ENCODE measurements around the gene MSANTD7.
A peak's percentile ranks its signal among the peaks of the same experiment; 100 is the strongest.
"Not testable (repeated sequence)": the region's sequence is repeated elsewhere in the genome, so short reads cannot be mapped to it uniquely, and the experiment has no call there.

MSANTD7 gene, protein sequence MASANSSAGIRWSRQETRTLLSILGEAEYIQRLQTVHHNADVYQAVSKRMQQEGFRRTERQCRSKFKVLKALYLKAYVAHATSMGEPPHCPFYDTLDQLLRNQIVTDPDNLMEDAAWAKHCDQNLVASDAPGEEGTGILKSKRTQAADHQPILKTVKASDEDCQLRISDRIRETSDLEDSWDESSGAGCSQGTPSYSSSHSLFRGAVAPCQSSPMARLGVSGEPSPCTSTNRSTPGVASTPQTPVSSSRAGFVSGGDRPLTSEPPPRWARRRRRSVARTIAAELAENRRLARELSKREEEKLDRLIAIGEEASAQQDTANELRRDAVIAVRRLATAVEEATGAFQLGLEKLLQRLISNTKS

DNA sequence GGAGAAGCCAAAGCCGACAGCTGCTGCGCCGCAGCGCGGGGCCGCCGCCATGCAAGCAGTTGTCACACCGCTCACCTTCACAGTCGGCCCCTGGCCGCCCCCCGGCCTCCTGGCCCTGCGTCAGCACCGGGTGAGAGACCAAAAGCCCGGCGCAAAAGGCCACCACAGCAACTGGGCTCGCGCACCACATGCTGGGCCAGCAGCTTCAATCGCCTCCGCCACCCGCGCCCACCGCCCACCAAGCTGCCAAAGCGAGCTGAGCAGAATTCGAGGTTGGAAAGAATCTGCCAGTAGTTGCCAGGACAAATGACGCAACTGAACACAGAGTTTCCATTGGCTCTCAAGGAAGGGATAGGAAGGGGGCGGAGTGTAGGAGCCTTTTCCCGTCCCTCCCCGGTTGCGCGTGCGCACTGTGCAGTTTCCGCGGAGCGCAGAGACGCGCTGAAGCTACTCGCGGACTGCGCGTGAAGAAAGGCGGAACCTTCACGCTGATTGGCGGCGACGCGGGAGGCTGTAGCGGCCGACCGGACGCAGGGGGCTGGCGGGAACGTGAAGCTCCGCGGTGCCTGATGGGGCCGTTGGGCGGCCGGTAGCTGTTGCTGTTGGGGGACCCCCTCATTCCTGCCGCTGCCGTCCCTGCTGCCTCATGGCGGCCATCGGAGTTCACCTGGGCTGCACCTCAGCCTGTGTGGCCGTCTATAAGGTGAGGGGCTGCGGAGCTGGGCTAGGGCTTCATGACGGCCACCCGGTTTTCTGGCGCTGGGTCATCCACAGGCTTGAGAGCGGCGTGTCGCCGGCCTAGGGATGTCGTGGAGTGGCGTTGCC, at the start of gene MSANTD7, which contains the start of the genes CDNF and HSPA14:
TSS of gene MSANTD7 (plus strand) at position 550 of the 825 bp plus-strand sequence. CDS start 3,979 bp downstream, outside the sequence.
TSS of gene CDNF (minus strand) at position 281 of the 825 bp plus-strand sequence. CDS start at position 190, 91 bp downstream.
TSS of gene HSPA14 (plus strand) at position 550 of the 825 bp plus-strand sequence. CDS start at position 647, 97 bp downstream.
- peak; percentile 97 to 99 (median 98) for DNase-seq (ENCODE audit: low read depth in 3 of 3)

DNA sequence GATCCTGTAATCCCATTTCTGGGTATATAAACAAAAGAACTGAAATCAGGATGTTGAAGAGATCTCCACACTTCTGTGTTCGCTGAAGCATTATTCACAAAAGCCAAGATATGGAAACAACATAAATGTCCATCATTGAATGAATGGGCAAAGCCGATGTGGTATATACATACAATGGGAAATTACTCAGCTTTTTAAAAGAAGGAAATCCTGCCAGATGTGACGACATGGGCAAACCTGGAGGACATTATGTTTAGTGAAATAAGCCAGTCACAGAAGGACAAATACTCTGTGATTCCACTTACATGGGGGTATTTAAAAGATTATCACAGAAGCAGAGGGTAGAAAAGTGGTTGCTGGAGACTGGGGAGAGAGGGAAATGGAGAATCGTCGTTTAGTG, 39.5 kb upstream of the MSANTD7 start:
- no peak for DNase-seq (ENCODE audit: low read depth in 3 of 3)

DNA sequence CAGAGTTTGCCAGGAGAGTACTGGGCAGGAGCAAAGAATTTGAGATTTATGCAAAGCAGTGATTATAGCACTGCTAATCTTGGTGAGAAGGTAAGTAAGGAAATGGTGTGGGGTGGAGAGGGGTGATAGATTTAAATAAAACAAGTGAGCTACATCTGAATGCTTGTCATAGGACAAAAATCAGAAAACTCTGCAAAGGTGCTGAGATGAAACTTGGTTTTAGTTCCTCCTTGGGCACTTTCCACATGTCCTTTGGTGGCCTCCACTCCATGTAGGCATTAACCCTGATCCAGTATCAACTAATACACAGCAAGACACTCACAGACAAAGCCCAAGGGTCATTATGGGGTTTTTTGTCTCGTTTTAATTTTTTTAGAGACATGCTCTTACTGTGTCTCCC, 37.7 kb upstream of the MSANTD7 start:
- DNase-seq (ENCODE audit: low read depth in 3 of 3): no peak

DNA sequence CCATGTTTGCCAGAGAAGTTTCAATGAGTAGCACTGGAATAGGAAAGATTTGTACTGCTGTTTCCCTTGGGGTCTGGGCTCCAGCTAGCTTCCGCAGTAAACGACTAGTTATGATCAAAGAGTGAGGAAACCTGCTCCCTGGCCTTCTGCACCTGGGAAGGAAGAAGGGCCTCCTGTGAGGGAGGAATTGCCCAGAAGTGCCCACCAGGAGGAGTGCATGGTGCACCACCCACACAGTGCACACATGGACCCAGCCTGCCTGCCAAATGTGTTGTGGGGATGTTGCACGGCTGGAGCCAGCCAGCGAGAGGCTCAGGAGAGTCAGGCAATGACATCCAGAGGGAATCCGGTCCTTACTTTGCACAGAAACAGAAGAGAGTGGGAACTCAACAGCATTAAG, 36.4 kb upstream of the MSANTD7 start:
- no peak for DNase-seq (ENCODE audit: low read depth in 3 of 3)

DNA sequence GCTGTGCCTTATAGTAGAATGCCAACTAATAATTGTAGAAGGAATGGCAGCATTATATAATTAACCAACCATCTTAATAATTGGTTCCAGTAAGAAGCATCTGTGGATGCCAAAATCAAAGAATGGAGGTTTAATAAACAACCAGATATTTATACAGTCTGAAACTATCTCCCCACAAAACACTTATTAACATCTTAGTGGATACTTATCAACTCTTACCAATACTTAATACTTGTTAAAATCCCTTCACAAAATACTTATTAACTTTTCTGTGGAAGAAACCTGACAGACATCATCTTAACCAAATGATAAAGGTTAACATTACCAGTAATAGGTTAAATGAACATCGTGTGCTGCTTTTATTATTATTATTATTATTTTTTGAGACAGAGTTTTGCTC, 34.3 kb upstream of the MSANTD7 start:
- DNase-seq (ENCODE audit: low read depth in 3 of 3): no peak

DNA sequence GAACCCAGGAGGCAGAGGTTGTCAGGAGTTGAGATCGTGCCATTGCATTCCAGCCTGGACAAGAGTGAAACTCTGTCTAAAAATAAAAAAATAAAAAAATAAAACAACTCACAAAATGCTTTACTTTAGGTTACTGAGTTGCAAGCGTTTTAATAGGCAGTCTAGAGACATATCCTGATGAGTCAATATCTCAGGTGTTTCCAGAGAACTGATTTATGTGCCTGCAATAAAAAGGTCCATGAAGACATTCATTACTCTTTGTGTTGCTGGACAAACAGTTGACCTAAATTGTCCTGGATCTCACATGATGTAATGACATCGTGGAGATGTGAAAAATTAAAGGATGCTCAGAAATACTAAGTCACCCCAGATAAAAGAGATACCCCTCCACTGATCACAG, 31.8 kb upstream of the MSANTD7 start:
- no peak for DNase-seq (ENCODE audit: low read depth in 3 of 3)

DNA sequence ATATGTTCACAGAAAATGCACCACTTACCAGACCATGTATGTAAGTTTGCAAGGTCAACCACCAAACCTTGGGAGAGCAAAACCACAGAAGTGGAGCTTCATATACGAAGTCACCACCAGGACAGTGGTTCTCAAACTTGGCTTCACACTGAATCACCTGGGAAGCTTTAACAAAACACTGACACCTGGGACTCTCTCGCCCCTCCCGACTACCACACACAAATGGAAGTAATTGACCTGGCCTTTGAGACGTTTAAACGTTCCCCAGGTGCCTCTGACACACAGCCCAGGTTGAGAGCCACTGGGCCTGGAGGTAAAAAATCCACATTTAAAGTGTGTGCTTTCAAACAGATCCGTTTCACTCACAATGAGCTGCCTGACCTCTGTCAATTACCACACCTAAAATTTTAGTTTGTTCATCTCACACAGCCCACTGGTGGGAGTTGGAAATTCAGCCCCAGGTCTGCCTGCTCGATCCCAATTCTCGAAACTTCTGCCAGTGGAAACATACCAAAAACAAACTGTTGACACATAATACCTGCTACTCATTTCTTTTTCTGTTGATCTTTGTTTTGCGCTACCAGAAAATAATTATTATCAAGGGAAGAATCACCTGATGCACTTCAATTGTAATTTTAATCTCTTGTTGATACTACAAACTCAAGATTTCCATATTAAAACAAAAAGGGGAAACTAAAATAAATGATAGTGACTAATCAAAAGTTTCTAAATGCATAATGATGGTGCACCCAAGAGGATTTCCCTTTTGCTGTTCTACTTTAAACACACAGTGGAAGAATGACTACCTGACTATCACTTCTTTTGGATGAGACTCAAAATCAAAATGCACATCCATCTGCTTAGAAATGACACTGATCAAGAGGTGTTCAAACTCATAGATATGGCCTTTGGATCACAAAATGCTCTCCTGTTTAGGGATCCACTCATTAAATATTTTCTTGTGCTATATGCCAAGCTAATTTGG, 26.8 kb upstream of the MSANTD7 start:
- DNase-seq (ENCODE audit: low read depth in 3 of 3): no peak

DNA sequence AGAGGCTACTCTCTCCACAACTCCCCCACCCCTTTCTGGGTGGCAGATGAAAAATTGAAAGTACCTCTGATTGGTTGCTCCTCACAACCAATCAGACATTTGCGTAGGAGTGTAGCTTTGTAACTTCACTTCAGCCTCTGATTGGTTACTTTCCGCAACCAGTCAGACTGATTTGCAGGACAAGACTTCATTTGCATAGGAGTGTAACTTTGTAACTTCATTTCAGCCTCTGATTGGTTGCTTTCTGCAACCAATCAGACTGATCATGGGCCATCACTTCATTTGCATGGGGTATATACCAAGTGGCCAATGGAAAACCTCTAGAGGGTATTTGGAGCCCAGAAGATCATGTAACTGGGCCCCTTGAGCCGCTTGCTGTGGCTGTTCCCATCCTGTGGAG, 25.8 kb upstream of the MSANTD7 start:
- DNase-seq (ENCODE audit: low read depth in 3 of 3): no peak

DNA sequence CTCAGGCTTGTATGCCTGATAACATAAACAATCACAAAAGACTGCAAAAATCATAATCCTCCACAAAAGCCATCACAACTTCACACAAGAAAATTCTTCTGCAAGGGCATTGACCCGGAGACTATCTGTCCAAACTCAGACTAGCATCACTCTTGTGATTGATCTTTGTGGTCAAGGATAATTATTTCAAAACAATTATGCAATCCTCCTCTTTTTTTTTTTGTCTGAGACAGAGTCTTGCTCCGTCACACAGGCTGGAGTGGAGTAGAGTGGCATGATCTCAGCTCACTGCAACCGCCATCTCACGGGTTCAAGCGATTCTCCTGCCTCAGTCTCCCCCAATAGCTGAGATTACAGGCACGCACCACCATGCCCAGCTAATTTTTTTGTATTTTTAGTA, 22.4 kb upstream of the MSANTD7 start:
- no peak for DNase-seq (ENCODE audit: low read depth in 3 of 3)

DNA sequence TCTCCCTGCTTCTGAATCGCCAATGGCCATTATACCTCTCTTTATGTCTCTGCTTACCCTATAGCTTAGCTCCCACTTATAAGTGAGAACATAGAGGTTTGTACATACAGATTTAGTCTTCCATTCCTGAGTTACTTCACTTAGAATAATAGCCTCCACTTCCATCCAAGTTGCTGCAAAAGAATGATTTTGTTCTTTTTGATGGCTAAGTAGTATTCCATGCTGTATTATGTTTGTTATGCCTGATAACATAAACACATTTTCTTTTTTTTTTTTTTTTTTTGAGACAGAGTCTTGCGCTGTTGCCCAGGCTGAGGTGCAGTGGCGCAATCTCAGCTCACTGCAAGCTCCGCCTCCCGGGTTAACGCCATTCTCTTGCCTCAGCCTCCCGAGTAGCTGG, 21.4 kb upstream of the MSANTD7 start:
- not testable (repeated sequence) for DNase-seq (ENCODE audit: low read depth in 3 of 3)

DNA sequence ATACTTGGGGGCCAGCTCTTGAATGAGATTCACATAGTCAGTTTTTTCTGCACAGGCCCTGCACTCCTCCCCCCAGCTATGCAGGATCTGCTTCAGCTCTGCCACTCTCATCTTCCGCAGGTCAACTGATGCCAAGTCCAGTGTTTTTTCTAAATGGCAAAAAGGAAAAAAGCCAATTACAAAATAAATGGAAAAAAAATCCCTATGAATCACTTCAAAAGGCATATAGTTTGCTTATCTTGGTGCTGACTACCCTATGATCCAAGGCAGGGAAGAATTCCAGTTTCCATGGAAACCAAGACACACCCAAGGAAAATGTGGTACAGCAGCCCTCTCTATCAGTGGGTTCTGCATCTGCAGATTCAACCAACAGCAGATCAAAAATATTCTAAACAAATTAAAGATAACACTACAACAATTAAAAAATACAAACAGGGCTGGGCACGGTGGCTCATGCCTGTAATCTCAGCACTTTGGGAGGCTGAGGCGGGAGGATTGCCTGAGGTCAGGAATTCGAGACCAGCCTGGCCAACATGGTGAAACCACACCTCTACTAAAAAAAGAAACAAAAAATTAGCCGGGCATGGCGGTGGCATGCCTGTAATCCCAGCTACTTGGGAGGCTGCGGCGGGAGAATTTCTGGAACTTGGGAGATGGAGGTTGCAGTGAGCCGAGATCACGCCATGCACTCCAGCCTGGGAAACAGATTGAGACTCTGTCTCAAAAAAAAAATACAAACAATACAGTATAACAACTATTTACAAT, 17.9 kb upstream of the MSANTD7 start:
- no peak for DNase-seq (ENCODE audit: low read depth in 3 of 3)

DNA sequence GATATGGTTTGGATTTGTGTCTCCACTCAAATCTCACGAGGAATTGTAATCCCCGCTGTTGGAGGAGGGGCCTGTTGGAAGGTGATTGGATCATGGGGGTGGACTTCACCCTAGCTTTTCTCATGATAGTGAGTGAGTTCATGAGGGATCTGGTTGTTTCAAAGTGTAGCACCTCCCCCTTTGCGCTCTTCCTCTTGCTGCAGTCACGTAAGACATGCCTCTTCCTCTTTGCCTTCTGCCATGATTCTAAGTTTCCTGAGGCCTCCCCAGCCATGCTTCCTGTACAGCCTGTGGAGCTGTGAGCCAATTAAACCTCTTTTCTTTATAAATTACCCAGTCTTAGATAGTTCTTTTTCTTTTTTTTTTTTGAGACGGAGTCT, 17.3 kb upstream of the MSANTD7 start:
- no peak for DNase-seq (ENCODE audit: low read depth in 3 of 3)

DNA sequence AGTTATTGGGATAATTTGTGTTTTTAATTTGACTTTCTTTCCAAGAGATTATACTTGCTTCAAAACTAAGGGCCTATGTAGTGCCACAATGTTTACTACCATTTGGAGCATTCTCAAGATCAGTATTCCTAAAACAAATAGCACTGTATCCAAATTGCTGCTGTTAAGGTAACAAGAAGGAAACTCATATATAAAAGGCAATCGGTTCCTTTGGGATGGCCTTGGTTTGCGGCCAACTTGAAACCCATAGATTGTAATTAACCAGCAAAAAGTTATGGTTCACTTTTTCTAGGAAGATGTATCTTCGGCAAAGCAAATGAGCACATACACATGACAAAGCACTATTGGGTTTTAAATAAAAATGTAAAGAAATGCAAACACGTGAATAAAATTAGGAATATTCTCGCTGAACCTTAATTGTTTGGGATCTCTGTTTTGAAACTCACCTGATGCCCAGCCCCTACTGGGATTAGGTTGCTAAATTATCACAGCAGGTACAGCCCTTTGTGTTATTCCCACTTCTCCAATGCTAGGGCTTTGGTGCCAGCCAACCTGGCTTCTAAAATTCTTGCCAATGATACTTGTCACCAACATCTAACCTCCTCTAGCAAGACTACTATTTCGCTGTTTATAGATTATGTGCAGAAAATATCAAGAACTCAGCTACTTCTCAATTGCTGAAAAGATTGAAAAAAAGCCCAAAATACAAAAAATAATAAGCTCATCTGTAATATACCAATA, 16.3 kb upstream of the MSANTD7 start:
- DNase-seq (ENCODE audit: low read depth in 3 of 3): no peak

DNA sequence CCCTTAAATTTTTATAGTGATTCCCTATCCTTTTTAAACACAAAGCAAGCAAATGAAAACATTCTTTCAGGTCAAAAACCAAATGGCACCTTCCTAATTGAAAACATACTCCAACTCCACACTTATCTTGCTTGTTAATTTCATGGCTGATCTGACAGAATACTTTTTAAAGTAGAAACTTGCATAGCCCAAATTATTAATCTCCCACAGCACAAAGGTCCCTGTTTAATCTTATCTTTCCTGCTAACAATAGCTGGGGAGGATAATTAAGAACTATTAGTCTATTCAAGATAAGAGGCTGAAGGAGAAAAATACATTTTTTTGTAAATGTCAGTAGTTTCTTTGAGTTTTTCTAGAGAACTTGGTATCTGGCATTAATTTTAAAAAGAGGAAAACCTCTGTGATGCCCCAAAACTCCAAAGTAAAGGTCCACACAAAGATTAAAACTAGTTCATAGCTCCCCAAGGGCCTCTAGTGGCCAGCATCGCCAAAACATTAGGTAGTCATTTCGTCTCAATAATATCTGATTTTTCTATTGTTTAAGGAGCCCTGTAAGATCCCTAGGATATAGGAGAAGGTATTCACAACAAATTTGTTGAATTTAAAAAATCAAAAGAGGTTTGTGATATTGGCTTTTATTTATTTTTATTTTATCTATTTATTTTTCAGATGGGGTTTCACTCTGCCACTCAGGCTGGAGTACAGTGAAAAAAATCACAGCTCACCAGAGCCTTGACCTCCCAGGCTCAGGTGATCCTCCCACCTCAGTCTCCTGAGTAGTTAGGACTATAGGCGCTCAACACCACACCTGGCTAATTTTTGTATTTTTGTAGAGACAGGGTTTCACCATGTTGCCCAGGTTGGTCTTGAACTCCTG, 15.0 kb upstream of the MSANTD7 start:
- peak in 2 of 3 experiments; percentile 17 to 26 for DNase-seq (ENCODE audit: low read depth in 3 of 3)

DNA sequence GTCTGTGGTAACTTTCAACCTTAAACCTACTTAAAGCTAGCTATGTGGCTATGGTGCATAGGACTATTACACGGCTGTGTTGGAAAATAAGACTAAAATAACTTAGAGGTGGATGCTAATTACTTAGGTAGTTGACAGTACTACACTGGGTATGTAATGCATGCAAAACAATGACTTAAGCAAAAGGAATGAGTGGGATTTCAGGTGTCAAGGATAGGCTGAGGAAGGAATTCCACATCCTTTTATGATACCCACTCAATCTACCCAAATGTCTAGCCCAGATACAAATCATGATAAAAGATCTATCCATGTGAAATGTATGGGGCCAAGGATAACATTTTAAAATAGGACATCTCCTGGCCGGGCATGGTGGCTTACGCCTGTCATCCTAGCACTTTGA, 14.1 kb upstream of the MSANTD7 start:
- no peak for DNase-seq (ENCODE audit: low read depth in 3 of 3)

DNA sequence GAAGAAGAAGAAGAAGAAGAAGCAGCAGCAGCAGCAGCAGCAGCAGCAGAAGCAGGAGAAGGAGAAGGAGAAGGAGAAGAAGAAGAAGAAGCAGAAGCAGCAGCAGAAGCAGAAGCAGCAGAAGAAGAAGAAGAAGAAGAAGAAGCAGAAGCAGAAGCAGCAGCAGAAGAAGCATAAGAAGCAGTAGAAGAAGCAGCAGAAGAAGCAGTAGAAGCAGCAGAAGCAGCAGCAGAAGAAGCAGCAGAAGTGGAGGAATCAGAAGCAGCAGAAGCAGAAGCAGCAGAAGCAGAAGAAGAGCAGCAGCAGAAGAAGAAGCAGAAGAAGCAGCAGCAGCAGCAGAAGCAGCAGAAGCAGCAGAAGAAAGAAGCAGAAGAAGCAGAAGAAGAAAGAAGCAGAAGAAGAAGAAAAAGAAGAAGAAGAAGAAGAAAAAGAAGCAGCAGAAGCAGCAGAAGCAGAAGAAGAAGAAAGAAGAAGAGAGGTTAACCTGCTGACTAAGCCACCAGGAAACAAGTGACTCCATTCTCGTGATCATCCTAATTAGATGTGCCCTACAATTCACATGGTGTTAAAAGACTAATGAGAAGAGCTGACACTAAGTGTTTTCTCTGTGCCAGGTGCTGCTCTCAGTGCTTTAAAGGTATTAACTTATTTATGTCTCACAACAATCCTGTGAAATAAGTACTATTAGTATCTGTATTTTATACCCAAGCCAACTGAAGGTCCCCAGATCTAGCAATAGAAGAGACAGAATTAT, 11.9 kb upstream of the MSANTD7 start:
- DNase-seq (ENCODE audit: low read depth in 3 of 3): no peak

DNA sequence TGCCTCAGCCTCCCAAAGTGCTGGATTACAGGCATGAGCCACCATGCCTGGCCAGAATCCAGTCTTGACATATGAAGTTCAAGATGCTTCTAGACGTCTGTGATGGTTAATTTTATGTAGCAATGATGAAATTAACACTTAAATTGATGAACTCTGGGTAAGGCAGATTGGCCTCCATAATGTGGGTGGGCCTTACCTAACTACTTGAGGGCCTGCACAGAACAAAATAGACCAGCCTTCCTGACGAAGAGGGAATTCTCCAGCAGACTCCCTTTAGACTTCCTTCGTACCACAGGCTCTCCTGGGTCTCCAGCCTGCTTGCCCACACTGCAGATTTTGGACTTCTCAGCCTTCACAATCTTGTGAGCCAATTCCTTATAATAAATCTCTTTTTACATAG, 5.0 kb upstream of the MSANTD7 start:
- DNase-seq (ENCODE audit: low read depth in 3 of 3): no peak

DNA sequence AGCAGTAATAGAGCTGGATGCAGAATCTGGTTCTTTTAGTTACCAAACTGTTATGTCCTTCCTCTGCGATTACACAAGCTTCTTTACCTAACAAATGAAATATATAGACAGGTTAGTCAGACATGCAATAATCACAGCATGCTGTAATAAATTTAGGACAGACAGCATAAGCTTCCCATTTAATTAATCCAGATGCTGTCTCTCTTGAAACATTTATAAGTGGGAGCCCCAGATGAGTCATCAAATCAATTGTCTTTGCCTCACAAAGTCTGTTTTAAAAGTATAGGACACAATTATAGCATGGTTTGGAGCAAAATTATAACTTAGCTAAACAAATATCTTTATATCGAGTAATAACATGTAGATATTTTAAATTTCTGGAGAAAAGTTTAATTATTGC, 1.9 kb upstream of the MSANTD7 start:
- no peak for DNase-seq (ENCODE audit: low read depth in 3 of 3)
